DOHH2 (cell line): ENCODE measurements around the gene NOP53.

Source experiments
- H3F3A ChIP-seq: fragments of 200-600 bp; sonication (generic), shearing (Covaris generic); 2 replicates; pipeline ENCODE4 v1.6.0; 2016; ENCODE audit warnings: antibody characterized with exemption, mild to moderate bottlenecking; ENCODE audit not compliant: control insufficient read depth, insufficient read depth
- H3K27ac ChIP-seq: fragments of 200-600 bp; sonication (generic); 2 replicates; pipeline ENCODE4 v1.5.1; 2014; ENCODE audit warnings: low read depth, mild to moderate bottlenecking, low read length, moderate library complexity
- H3K27me3 ChIP-seq: fragments of 200-600 bp; sonication (generic); 2 replicates; pipeline ENCODE4 v1.6.1; 2014; ENCODE audit warnings: mild to moderate bottlenecking, low read length, mixed read lengths; ENCODE audit not compliant: control insufficient read depth
- H3K36me3 ChIP-seq: fragments of 200-600 bp; sonication (generic); 2 replicates; pipeline ENCODE4 v1.6.1; 2014; ENCODE audit warnings: mild to moderate bottlenecking, low read length, moderate library complexity, mixed read lengths; ENCODE audit not compliant: control insufficient read depth
- H3K4me1 ChIP-seq: fragments of 200-600 bp; sonication (generic); 2 replicates; pipeline ENCODE4 v1.6.1; 2014; ENCODE audit warnings: mild to moderate bottlenecking, low read length, mixed read lengths; ENCODE audit not compliant: control insufficient read depth
- H3K4me2 ChIP-seq: fragments of 200-600 bp; sonication (generic); 2 replicates; pipeline ENCODE4 v1.6.0; 2014; ENCODE audit warnings: mild to moderate bottlenecking, low read length, moderate library complexity
- H3K4me3 ChIP-seq: fragments of 200-600 bp; sonication (generic); 2 replicates; pipeline ENCODE4 v1.5.1; 2014; ENCODE audit warnings: mild to moderate bottlenecking, low read length, mixed read lengths
- H3K79me2 ChIP-seq: fragments of 200-600 bp; sonication (generic); 2 replicates; pipeline ENCODE4 v1.6.1; 2014; ENCODE audit warnings: mild to moderate bottlenecking, low read length, mixed read lengths; ENCODE audit not compliant: control insufficient read depth
- H3K9me2 ChIP-seq: fragments of 200-600 bp; sonication (generic); replicated peaks from 2 replicates; pipeline ENCODE4 v1.6.1; 2014; ENCODE audit warnings: mild to moderate bottlenecking, low read length, mixed read lengths; ENCODE audit not compliant: control insufficient read depth
- H3K9me3 ChIP-seq: fragments of 200-600 bp; sonication (generic); 2 replicates; pipeline ENCODE4 v1.6.1; 2014; ENCODE audit warnings: antibody characterized with exemption, low read length, mixed read lengths; ENCODE audit not compliant: control insufficient read depth, insufficient read depth
- H4K20me1 ChIP-seq: fragments of 200-600 bp; sonication (generic); 2 replicates; pipeline ENCODE4 v1.6.0; 2014; ENCODE audit warnings: low read depth, mild to moderate bottlenecking, antibody characterized with exemption, low read length, moderate library complexity; ENCODE audit not compliant: control insufficient read depth, insufficient read depth
- CTCF ChIP-seq: fragments of 200-600 bp; sonication (generic); IDR thresholded peaks from one replicate; pipeline ENCODE4 v1.5.1; 2014; ENCODE audit warnings: antibody characterized with exemption, mild to moderate bottlenecking, low read depth, low read length; ENCODE audit not compliant: poor library complexity, severe bottlenecking
- EZH2phosphoT487 ChIP-seq: fragments of 200-600 bp; sonication (generic); IDR thresholded peaks from 2 replicates; pipeline ENCODE4 v1.6.1; 2017; ENCODE audit warnings: borderline replicate concordance, mild to moderate bottlenecking, antibody characterized with exemption, low read length, moderate library complexity, mixed read lengths

NOP53 gene

GRCh38 chr19:47778049-47778953 lies 33.0 kb downstream of the NOP53 start, which contains the start of gene SELENOW:
Gene SELENOW, plus strand, starts transcription at chr19:47778703. Its CDS starts 83 bp downstream, at chr19:47778786.
- H4K20me1 ChIP-seq, result no peaks in the 10 kb centered on the region
- no peaks in the 10 kb centered on the region; the same call in 1 of the 2 replicates for H3F3A ChIP-seq
- peak within 1 kb of the TSS; percentile 72 for H3K4me3 ChIP-seq
- H3K27me3 ChIP-seq, result peaks cover 7% of the 10 kb centered on the region
- H3K4me1 ChIP-seq, result peaks cover 14% of the 10 kb centered on the region; the same call in 1 of the 2 replicates
- no peaks in the 10 kb centered on the region for H3K36me3 ChIP-seq
- H3K79me2 ChIP-seq, result no peaks in the 10 kb centered on the region
- H3K4me2 ChIP-seq, result peak within 1 kb of the TSS; percentile 74
- no peaks in the 10 kb centered on the region for H3K9me2 ChIP-seq
- TF ChIP-seq CTCF (no peak), EZH2phosphoT487 (no peak)
- H3K27ac ChIP-seq, result no peak within 1 kb of the TSS
- H3K9me3 ChIP-seq, result no peaks in the 10 kb centered on the region

GRCh38 chr19:47778954-47779351 lies 33.6 kb downstream of the NOP53 start:
- Histone ChIP-seq H3K9me2 (no peaks in the 10 kb centered on the region), H3K9me3 (no peaks in the 10 kb centered on the region), H3K36me3 (no peaks in the 10 kb centered on the region), H4K20me1 (no peaks in the 10 kb centered on the region), H3K4me3 (peak overlapping the region; percentile 72), H3K79me2 (no peaks in the 10 kb centered on the region), H3K4me1 (peaks cover 14% of the 10 kb centered on the region; the same call in 1 of the 2 replicates), H3K4me2 (peak overlapping the region; percentile 74), H3K27me3 (peaks cover 7% of the 10 kb centered on the region), H3F3A (no peaks in the 10 kb centered on the region; the same call in 1 of the 2 replicates), H3K27ac (no peak overlapping the region)
- no peak for TF ChIP-seq EZH2phosphoT487
- TF ChIP-seq CTCF, result no peak

GRCh38 chr19:47779524-47780214 lies 34.3 kb downstream of the NOP53 start:
- Histone ChIP-seq H3K36me3 (no peaks in the 10 kb centered on the region), H3F3A (no peaks in the 10 kb centered on the region; the same call in 1 of the 2 replicates), H3K27ac (no peak overlapping the region), H3K9me3 (no peaks in the 10 kb centered on the region), H3K79me2 (no peaks in the 10 kb centered on the region), H3K4me2 (peak overlapping the region; percentile 74), H3K4me3 (peak overlapping the region; percentile 72; the same call in 1 of the 2 replicates), H4K20me1 (no peaks in the 10 kb centered on the region), H3K4me1 (peaks cover 14% of the 10 kb centered on the region; the same call in 1 of the 2 replicates), H3K9me2 (no peaks in the 10 kb centered on the region), H3K27me3 (peaks cover 7% of the 10 kb centered on the region)
- TF ChIP-seq CTCF, result no peak
- TF ChIP-seq EZH2phosphoT487, result no peak
